Osteocyte (in vitro differentiated cells): ENCODE measurements around the gene BRD3OS. TPM values are rescaled to one million over a fixed set of nuclear protein-coding genes. Genes with fewer than 3 reads are reported as not detected.

Experiments used
- DNase-seq: peaks from one replicate; pipeline ENCODE4 v3.0.0; 2021; ENCODE audit warnings: mixed read lengths; ENCODE audit not compliant: unreplicated experiment; ENCODE audit errors: extremely low spot score
- H3K27ac Mint-ChIP-seq: one replicate; pipeline ENCODE4 v1.8.0; 2021; ENCODE audit warnings: mild to moderate bottlenecking, mixed read lengths; ENCODE audit not compliant: unreplicated experiment
- H3K27me3 Mint-ChIP-seq: one replicate; pipeline ENCODE4 v1.8.0; 2021; ENCODE audit warnings: mixed read lengths; ENCODE audit not compliant: unreplicated experiment
- H3K36me3 Mint-ChIP-seq: one replicate; pipeline ENCODE4 v1.8.0; 2021; ENCODE audit warnings: mixed read lengths; ENCODE audit not compliant: unreplicated experiment
- H3K4me1 Mint-ChIP-seq: one replicate; pipeline ENCODE4 v1.8.0; 2021; ENCODE audit warnings: mixed read lengths; ENCODE audit not compliant: unreplicated experiment
- H3K4me3 Mint-ChIP-seq: one replicate; pipeline ENCODE4 v1.8.0; 2021; ENCODE audit warnings: mild to moderate bottlenecking, moderate library complexity, mixed read lengths; ENCODE audit not compliant: unreplicated experiment
- H3K9me3 Mint-ChIP-seq: one replicate; pipeline ENCODE4 v1.8.0; 2021; ENCODE audit warnings: mixed read lengths; ENCODE audit not compliant: unreplicated experiment
- CTCF ChIP-seq: fragments of 200-600 bp; sonication (generic); IDR thresholded peaks from 2 replicates; pipeline ENCODE4 v1.5.0; 2021; ENCODE audit warnings: antibody characterized with exemption, mild to moderate bottlenecking, moderate library complexity
- total RNA-seq: library from RNA; stranded (reverse); gene quantifications from 2 replicates; pipeline ENCODE4 v1.2.1, GENCODE V29; 2021

The BRD3OS gene
- total RNA-seq, 1 donor from 2014 or later: 19.9 TPM

GRCh38 chr9:134036130-134036529, 10.8 kb downstream of the BRD3OS start:
- H3K4me3 Mint-ChIP-seq: no peak overlapping the region
- H3K27ac Mint-ChIP-seq: peak overlapping the region; percentile 31
- no peak for DNase-seq
- no peak for TF ChIP-seq CTCF
- peaks cover 8% of the 10 kb centered on the region for H3K9me3 Mint-ChIP-seq
- no peaks in the 10 kb centered on the region for H3K4me1 Mint-ChIP-seq
- no peaks in the 10 kb centered on the region for H3K27me3 Mint-ChIP-seq
- peaks cover 64% of the 10 kb centered on the region for H3K36me3 Mint-ChIP-seq

GRCh38 chr9:134037641-134038040, 12.4 kb downstream of the BRD3OS start:
- H3K4me3 Mint-ChIP-seq: no peak overlapping the region
- no peak for TF ChIP-seq CTCF
- peaks cover 8% of the 10 kb centered on the region for H3K9me3 Mint-ChIP-seq
- H3K27ac Mint-ChIP-seq: no peak overlapping the region
- DNase-seq: no peak
- no peaks in the 10 kb centered on the region for H3K4me1 Mint-ChIP-seq
- H3K36me3 Mint-ChIP-seq: peaks cover 63% of the 10 kb centered on the region
- no peaks in the 10 kb centered on the region for H3K27me3 Mint-ChIP-seq

- Mint-ChIP-seq H3K36me3 (peaks cover 62% of the 10 kb centered on the region), H3K27me3 (no peaks in the 10 kb centered on the region)
These were observed 14.3 kb downstream of the BRD3OS start for GRCh38 chr9:134039386-134040175.

GRCh38 chr9:134040176-134040565, 14.9 kb downstream of the BRD3OS start:
- peaks cover 8% of the 10 kb centered on the region for H3K9me3 Mint-ChIP-seq
- no peaks in the 10 kb centered on the region for H3K4me1 Mint-ChIP-seq
- H3K27ac Mint-ChIP-seq: no peak overlapping the region
- peaks cover 58% of the 10 kb centered on the region for H3K36me3 Mint-ChIP-seq
- no peak overlapping the region for H3K4me3 Mint-ChIP-seq
- no peaks in the 10 kb centered on the region for H3K27me3 Mint-ChIP-seq
- no peak for TF ChIP-seq CTCF
- DNase-seq: no peak

More at GRCh38 chr9:134039386-134040175, 14.3 kb downstream of the BRD3OS start:
- no peak for DNase-seq
- Mint-ChIP-seq H3K4me1 (no peaks in the 10 kb centered on the region), H3K27ac (no peak overlapping the region), H3K9me3 (peaks cover 8% of the 10 kb centered on the region), H3K4me3 (no peak overlapping the region)
- TF ChIP-seq CTCF: no peak

GRCh38 chr9:134040781-134041648, 15.7 kb downstream of the BRD3OS start:
- Mint-ChIP-seq H3K36me3 (peaks cover 52% of the 10 kb centered on the region), H3K27ac (no peak overlapping the region), H3K9me3 (peaks cover 8% of the 10 kb centered on the region), H3K4me1 (no peaks in the 10 kb centered on the region), H3K27me3 (no peaks in the 10 kb centered on the region), H3K4me3 (no peak overlapping the region)
- no peak for DNase-seq
- no peak for TF ChIP-seq CTCF
